IMR-90 (cell line): ENCODE results near the gene IFT57.
"Not testable (repeated sequence)": the region's sequence is repeated elsewhere in the genome, so short reads cannot be mapped to it uniquely, and the experiment has no call there.

Source experiments
- CEBPB ChIP-seq: IDR thresholded peaks from 2 replicates; pipeline ENCODE4 v1.6.1; 2012; ENCODE audit warnings: low read depth, low read length, improper control_type of control experiment
- ELK1 ChIP-seq: fragments of 150-350 bp; IDR thresholded peaks from 2 replicates; pipeline ENCODE4 v1.6.1; 2016; ENCODE audit warnings: low read depth, mild to moderate bottlenecking, low read length, moderate library complexity, borderline replicate concordance
- FOS ChIP-seq: fragments of 150-350 bp; IDR thresholded peaks from 2 replicates; pipeline ENCODE4 v1.6.1; 2016; ENCODE audit warnings: low read depth, low read length
- MXI1 ChIP-seq: IDR thresholded peaks from 2 replicates; pipeline ENCODE4 v1.6.1; 2012; ENCODE audit warnings: low read depth, mild to moderate bottlenecking, low read length, moderate library complexity, borderline replicate concordance
- NFE2L2 ChIP-seq: fragments of 150-350 bp; IDR thresholded peaks from 2 replicates; pipeline ENCODE4 v1.6.1; 2016; ENCODE audit warnings: low read depth, mild to moderate bottlenecking, low read length
- RAD21 ChIP-seq: IDR thresholded peaks from 2 replicates; pipeline ENCODE4 v1.6.1; 2012; ENCODE audit warnings: low read length, improper control_type of control experiment
- TF ChIP-seq, protein P1 (sequence below): conservative IDR thresholded peaks from 2 replicates; pipeline ENCODE4 v1.5.1; 2012; ENCODE audit warnings: mild to moderate bottlenecking, low read depth, low read length, improper control_type of control experiment

GRCh38 chr3:108268235-108268634 lies 46.0 kb upstream of the IFT57 start:
- TF ChIP-seq, protein P1, sequence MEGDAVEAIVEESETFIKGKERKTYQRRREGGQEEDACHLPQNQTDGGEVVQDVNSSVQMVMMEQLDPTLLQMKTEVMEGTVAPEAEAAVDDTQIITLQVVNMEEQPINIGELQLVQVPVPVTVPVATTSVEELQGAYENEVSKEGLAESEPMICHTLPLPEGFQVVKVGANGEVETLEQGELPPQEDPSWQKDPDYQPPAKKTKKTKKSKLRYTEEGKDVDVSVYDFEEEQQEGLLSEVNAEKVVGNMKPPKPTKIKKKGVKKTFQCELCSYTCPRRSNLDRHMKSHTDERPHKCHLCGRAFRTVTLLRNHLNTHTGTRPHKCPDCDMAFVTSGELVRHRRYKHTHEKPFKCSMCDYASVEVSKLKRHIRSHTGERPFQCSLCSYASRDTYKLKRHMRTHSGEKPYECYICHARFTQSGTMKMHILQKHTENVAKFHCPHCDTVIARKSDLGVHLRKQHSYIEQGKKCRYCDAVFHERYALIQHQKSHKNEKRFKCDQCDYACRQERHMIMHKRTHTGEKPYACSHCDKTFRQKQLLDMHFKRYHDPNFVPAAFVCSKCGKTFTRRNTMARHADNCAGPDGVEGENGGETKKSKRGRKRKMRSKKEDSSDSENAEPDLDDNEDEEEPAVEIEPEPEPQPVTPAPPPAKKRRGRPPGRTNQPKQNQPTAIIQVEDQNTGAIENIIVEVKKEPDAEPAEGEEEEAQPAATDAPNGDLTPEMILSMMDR: not testable (repeated sequence)
- not testable (repeated sequence) for TF ChIP-seq NFE2L2, RAD21, FOS, ELK1, CEBPB, MXI1
